HG02610 (cell line): ENCODE measurements around the gene ZER1.
"Not testable (repeated sequence)": the region's sequence is repeated elsewhere in the genome, so short reads cannot be mapped to it uniquely, and the experiment has no call there.

ENCODE experiments used
- ATAC-seq: cut with Tn5 transposase; IDR thresholded peaks from one replicate; pipeline ENCODE4 v1.9.1; 2021; ENCODE audit warnings: mild to moderate bottlenecking, moderate library complexity; ENCODE audit not compliant: unreplicated experiment

The ZER1 gene

GRCh38 chr9:128771745-128772519, at the start of gene ZER1:
ZER1 (minus strand) TSS chr9:128771927; CDS start chr9:128755565, 16,362 bp downstream.
- peak; percentile 89 for ATAC-seq

DNA sequence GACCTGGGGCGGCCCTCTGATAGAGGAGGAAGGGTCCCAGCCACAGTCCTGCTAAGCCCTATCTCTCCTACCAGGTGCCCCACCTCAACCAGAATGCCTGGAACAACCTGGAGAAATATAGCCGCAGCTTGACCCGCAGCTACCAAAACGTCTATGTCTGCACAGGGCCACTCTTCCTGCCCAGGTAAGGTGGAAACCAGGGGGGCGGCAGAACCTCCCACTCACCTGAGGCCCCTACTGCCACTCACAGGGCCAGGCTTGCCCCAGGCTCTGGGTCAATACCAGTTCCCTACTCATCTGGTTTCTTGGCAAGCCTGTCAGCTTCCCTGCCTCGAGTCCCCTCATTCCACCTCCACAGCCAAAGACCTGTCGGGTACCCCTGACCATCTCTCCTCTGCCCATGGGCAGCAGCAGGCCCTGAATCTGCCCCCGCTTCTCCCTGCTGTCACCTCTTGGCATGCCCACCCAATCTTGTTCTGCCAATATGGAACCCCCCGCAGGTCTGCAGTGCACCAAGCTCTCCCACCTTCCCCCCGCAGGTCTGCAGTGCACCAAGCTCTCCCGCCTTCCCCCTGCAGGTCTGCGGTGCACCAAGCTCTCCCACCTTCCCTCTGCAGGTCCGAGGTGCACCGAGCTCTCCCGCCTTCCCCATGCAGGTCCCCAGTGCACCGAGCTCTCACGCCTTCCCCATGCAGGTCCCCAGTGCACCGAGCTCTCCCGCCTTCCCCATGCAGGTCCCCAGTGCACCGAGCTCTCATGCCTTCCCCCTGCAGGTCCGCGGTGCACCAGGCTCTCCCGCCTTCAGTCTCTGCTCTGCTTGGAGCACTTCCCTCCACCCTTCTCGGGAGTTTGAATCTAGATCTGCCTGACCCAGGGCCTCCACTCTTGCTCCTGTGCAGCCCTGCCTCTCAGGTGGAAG, 49.2 kb upstream of the ZER1 start:
- ATAC-seq, result no peak

DNA sequence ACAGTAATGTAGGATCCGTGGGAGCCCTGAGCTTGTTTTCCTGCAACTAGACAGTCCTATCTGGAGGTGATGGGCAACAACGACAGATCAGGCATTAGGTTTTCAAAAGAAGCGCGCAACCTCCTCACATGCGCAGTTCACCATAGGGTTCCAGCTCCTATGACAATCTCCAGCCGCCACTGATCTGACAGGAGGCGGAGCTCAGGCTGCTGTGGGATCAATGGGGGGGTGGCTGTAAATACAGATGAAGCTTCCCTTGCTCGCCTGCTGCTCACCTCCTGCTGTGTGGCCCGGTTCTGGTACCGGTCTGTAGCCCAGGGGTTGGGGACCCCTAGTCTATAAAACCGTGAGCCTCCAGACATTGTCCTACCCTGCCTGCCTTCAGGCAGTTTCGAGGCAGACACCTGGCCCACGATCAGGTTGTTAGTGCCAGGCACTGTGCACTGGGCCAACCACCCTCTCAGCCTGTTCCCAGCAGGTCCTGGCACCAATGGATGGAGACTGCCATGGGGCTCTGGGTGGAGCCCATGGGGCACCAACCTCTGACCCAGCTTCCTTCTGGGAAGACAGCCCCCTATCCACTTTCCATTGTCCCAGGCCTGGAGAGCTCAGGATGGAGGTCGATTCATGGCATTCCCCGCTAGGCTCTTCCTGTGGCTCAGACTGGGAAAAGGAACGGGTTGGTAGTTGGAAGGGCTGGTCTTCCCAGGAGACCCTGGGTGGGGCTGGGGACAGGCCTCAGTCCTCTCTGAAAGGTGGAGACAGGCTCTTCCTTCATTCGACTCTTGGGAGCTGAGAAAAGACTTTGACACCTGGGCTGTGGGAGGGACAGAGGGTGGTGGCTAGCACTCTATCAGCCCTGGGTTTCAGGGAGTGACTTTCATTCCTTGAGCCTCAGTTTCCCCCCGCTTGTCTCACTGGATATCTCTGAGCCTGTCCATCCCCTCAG, 48.3 kb upstream of the ZER1 start:
- ATAC-seq, result no peak

- peak; percentile 17 for ATAC-seq
Measured at GRCh38 chr9:128818839-128819715, 47.4 kb upstream of the ZER1 start.

DNA sequence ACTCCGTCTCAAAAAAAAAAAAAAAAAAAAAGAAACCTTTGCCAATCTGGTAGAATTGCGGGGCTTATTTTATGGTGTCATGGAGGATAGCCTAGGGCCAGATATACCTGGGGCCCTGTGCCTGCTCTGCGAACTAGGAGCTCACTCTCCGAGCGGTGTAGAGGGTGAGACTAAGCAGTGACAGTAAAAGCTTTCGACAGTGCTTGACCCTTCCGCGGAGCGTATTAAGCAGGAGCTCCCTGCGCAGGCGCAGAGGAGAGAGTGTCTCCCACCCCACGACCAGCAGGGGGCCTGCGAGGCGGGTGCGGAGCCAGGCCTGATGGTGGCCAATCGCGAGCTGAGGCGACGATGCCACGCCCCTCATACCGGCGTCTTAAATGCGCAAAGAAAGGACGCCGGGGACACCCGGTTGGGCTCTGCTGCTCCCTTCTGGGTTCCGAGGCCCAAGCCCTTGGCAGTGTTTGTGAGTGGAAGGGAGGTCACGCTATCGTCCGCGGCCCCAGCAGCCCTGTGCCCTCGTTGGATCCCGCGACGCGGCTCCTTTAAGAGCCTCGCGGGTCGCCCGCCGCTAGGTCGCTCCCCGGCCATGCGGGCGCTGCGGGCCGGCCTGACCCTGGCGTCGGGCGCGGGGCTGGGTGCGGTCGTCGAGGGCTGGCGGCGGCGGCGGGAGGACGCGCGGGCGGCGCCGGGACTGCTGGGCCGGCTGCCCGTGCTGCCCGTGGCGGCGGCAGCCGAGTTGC, 46.5 kb upstream of the ZER1 start, which contains the start of gene ENDOG:
TSS of gene ENDOG (plus strand) at position 402 of the 740 bp plus-strand sequence. CDS start at position 587, 185 bp downstream.
- ATAC-seq, result peak; percentile 82

GRCh38 chr9:128810873-128811272, 39.1 kb upstream of the ZER1 start:
- no peak for ATAC-seq

- ATAC-seq, result no peak
Measured at GRCh38 chr9:128809831-128810230, 38.1 kb upstream of the ZER1 start.

- ATAC-seq, result no peak
Measured at GRCh38 chr9:128809036-128809599, 37.4 kb upstream of the ZER1 start.

GRCh38 chr9:128808543-128808942, 36.8 kb upstream of the ZER1 start:
- no peak for ATAC-seq

DNA sequence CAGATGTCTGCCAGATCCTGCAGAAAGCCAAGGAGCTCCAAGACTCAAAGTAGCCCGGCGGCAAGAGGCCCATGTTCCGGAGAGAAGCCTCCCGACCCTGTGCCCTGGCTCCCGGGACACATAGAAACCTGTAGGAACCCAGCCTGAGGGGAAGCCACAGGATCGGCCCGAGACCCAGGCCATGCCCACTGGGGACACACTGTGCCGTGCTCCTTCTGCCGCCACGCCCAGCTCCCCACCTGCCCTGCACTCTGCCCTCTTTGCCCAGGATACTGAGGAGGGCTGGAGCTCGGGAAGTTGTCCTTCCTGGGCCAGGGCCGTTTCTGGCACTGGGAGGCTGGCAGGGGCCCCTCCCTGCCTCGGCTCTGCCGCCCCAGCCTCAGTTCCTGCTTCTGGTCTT, 36.1 kb upstream of the ZER1 start:
- no peak for ATAC-seq

DNA sequence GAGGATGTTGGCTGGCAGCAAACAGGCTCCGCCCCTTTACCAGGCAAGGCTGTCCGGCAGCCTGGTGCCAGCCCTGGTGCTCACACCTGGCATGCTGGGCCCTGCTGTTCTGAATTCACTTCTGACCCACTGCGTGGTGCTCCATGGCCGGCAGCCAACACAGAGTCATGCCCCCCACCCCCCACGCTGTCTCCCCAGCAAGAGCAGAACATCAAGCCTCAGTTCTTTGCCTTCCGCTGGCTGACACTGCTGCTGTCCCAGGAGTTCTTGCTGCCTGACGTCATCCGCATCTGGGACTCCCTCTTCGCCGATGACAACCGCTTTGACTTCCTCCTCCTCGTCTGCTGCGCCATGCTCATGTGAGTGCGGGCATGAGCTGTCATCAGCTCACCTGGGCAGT, 33.9 kb upstream of the ZER1 start:
- no peak for ATAC-seq

DNA sequence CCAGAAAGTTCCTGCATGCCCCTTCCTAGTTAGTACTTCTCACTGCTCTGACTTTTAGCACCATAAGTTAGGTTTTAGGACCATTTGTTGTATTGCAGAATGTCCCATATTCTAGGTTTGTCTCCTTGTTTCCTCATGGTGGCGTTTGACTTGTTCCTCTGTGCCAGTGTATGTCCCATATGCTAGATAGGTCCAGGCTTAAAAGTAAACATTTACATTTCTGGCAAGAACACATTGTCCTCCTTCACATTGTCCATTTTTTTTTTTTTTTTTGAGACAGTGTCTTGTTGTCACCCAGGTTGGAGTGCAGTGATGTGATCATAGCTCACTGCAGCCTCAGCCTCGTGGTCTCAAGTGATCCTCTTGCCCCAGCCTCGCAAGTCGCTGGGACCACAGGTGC, 30.8 kb upstream of the ZER1 start:
- ATAC-seq, result no peak

DNA sequence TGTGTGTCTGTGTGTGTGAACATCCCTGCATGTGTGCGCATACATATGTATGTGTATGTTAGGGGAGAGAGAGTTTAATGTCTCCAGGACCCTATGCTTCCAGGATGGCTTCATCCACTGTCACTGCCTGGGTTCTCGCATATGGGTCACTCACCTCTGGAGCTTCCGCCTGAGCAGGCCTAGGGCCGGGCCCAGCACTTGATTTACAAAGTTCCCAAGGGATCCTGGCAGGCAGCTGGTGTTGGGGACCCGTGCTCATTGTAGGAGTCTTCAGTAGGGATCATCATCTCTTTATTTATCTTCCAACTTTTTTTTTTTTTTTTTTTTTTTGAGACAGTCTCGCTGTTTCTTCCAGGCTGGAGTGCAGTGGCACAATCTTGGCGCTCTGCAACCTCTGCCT, 28.3 kb upstream of the ZER1 start:
- no peak for ATAC-seq

DNA sequence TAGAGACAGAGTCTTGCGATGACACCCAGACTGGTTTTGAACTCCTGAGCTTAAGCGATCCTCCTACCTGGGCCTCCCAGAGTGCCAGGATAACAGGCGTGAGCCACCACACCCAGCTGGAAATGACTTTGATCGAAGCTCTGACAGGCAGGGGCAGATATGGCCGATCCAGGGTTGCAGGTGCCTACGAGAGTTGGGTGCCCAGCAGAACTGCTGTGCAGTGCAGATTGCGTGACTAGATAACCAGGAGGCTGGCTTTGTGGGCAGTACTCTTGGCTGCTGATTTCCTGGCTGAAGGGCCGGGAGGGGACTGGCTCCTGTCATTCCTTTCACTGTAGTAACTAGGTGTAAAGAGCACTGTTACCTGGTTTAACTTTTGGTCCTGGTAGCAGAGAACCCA, 27.2 kb upstream of the ZER1 start:
- no peak for ATAC-seq

DNA sequence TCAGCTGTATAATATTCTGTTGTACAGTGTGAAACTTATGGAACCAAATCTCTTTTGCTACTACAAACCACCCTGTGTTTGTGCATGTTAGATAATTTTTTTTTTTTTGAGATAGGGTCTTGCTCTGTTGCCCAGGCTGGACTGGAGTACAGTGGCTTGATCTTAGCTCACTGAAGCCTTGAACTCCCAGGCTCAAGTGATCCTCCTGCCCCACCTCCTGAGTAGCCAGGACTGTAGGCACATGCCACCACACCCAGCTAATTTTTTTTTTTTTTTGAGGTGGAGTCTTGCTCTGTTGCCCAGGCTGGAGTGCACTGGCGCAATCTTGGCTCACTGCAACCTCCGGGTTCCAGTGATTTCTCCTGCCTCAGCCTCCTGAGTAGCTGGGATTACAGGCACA, 23.2 kb upstream of the ZER1 start:
- not testable (repeated sequence) for ATAC-seq

DNA sequence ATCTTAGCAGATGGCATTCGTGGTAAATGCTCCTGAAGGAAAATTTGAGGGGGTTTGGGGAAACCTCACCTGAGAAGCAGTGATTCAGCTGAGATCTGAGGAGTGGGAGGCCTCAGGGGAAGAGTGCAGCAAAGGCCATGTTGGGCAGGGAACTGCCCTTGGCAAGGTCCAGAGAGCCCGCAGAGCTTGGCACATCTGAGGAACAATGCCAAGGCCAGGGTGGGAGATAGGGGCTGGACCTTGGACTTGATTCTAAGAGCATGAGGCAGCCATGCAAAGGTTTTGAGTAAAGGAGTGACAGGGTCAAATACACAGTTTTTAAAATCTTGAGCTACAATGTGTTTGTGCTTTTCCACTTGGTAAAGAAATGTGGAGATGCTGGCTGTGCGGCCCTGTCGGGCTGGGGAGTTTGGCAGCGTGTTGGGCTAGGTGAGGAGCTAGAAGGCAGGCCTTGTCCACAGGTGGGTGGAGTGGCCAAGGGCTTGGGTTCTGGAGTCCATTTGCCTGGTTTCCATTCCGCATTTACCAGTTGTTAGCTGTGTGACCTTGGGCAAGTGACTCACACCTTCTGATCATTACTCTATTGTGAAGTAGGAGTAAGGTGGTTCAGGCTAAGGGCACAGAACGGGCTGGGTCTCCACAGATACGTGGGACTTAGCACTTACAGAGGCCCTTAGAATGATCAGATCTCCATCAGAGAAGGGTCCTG, 21.4 kb upstream of the ZER1 start:
- no peak for ATAC-seq

GRCh38 chr9:128792134-128792533, 20.4 kb upstream of the ZER1 start:
- no peak for ATAC-seq

GRCh38 chr9:128790536-128790935, 18.8 kb upstream of the ZER1 start:
- no peak for ATAC-seq
